Measurements from ENCODE around the gene SLCO3A1. TPM values are rescaled to one million over a fixed set of nuclear protein-coding genes. Genes with fewer than 3 reads are reported as not detected.

The SLCO3A1 gene
- total RNA-seq, 1 experiment from 2014 or later = 5.1 TPM

DNA sequence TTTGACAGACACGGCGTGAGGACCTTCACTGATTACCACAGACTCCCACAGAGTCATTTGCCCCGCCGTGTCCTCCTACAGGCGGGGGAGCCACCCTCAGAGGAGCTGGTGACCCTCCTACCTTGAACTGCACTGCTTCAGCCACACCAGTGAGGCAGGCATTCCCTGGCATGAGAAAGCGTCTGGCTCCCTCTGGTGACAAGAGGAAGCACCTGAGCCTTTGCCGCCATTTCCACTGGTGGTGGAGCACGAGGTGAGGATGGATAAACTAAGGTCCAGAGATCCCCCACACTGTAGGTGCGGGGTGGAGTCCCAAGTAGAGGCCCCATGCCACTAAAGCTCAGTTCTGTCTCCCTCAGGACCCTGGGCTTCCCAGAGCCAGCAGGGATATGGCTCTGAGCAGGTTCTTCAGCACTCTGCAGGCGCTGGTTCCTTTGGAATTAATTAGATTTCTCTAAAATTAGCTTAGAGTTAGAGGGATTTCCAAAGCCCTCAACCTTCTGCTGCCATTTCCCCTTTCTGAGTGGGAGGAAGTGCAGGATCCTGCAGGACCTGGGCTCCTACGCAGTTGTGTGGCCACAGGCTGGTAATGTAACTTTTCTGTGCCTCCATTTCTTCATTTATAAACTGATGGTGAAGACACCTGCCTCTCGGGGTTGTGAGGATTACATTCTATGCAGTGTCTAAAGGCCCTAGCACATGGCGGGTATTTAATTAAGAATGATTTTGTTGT, 224.0 kb downstream of the SLCO3A1 start:
- ChIA-PET POLR2A (no interaction called here), CTCF (interaction anchor here (1.0 to 3.7 kb wide), 5 partner anchors 11 to 779 kb away, joined by 3 to 22 read pairs (median 12); no protein-coding TSS in a partner anchor)

More for the DNA sequence above, 224.0 kb downstream of the SLCO3A1 start:
- Histone ChIP-seq H3K27ac (ENCODE audit: low read depth, low read length) (no peak overlapping the region), H3K4me2 (ENCODE audit: low read length) (no peak overlapping the region), H3K4me1 (ENCODE audit: control insufficient read depth in 1 of 2, insufficient read depth in 2 of 2, low read length in 2 of 2) (no peaks in the 10 kb centered on the region; a peak in 1 of 4 replicates), H3K9me3 (ENCODE audit: control insufficient read depth in 1 of 2, insufficient read depth in 1 of 2, low read depth in 1 of 2, low read length in 2 of 2) (no peaks in the 10 kb centered on the region), H3K36me3 (ENCODE audit: control insufficient read depth in 1 of 2, insufficient read depth in 2 of 2, low read length in 2 of 2) (no peaks in the 10 kb centered on the region), H2AFZ (ENCODE audit: low read depth, low read length, poor library complexity, severe bottlenecking) (no peak overlapping the region), H3K9me2 (ENCODE audit: insufficient read depth) (no peaks in the 10 kb centered on the region), H4K20me1 (ENCODE audit: insufficient read depth) (no peaks in the 10 kb centered on the region), H3K4me3 (replicated peaks in 1 of 2; ENCODE audit: low read depth in 1 of 2, low read length in 2 of 2) (no peak overlapping the region), H3K79me2 (ENCODE audit: insufficient read depth, low read length) (no peaks in the 10 kb centered on the region), H3K27me3 (ENCODE audit: insufficient read depth, low read length) (no peaks in the 10 kb centered on the region), H3K9ac (ENCODE audit: low read length) (no peak overlapping the region)
- no TSS peak for BruUV-seq (replicated peaks)
- intact Hi-C loops (cut with micrococcal nuclease) = loop anchor here (1.0 to 5.0 kb wide), 4 partner anchors 190 to 775 kb away; no protein-coding TSS in a partner anchor
- peak; percentile 54 for DNase-seq (ENCODE audit: low read depth, low spot score)
- ATAC-seq = peak; percentile 86
- RAD21 ChIA-PET (ENCODE audit: low non-redundant PET in 1 of 2, low total read pairs in 2 of 2, uncharacterized antibody in 2 of 2, unreplicated experiment in 2 of 2) = interaction anchor here (0.8 to 1.2 kb wide), 3 partner anchors 225 to 371 kb away, joined by 3 to 4 read pairs (median 4); no protein-coding TSS in a partner anchor
- TF ChIP-seq, protein P1, sequence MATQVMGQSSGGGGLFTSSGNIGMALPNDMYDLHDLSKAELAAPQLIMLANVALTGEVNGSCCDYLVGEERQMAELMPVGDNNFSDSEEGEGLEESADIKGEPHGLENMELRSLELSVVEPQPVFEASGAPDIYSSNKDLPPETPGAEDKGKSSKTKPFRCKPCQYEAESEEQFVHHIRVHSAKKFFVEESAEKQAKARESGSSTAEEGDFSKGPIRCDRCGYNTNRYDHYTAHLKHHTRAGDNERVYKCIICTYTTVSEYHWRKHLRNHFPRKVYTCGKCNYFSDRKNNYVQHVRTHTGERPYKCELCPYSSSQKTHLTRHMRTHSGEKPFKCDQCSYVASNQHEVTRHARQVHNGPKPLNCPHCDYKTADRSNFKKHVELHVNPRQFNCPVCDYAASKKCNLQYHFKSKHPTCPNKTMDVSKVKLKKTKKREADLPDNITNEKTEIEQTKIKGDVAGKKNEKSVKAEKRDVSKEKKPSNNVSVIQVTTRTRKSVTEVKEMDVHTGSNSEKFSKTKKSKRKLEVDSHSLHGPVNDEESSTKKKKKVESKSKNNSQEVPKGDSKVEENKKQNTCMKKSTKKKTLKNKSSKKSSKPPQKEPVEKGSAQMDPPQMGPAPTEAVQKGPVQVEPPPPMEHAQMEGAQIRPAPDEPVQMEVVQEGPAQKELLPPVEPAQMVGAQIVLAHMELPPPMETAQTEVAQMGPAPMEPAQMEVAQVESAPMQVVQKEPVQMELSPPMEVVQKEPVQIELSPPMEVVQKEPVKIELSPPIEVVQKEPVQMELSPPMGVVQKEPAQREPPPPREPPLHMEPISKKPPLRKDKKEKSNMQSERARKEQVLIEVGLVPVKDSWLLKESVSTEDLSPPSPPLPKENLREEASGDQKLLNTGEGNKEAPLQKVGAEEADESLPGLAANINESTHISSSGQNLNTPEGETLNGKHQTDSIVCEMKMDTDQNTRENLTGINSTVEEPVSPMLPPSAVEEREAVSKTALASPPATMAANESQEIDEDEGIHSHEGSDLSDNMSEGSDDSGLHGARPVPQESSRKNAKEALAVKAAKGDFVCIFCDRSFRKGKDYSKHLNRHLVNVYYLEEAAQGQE (IDR thresholded peaks at IDR 0.05; ENCODE audit: low read depth) = no peak
- TF ChIP-seq JUND (IDR thresholded peaks at IDR 0.05) (no peak), RAD21 (IDR thresholded peaks at IDR 0.05; ENCODE audit: low read depth) (peak; percentile 96), YY1 (IDR thresholded peaks at IDR 0.05; ENCODE audit: extremely low read depth, insufficient replicate concordance, low read depth, low read length) (peak; percentile 78), ELF1 (IDR thresholded peaks at IDR 0.05; ENCODE audit: borderline replicate concordance, low read depth) (no peak), SIN3A (IDR thresholded peaks at IDR 0.05; ENCODE audit: low read depth) (no peak), POLR2A (IDR thresholded peaks at IDR 0.05; ENCODE audit: borderline replicate concordance, extremely low read depth, insufficient read depth, insufficient read length) (no peak)
- TF ChIP-seq, protein P2, sequence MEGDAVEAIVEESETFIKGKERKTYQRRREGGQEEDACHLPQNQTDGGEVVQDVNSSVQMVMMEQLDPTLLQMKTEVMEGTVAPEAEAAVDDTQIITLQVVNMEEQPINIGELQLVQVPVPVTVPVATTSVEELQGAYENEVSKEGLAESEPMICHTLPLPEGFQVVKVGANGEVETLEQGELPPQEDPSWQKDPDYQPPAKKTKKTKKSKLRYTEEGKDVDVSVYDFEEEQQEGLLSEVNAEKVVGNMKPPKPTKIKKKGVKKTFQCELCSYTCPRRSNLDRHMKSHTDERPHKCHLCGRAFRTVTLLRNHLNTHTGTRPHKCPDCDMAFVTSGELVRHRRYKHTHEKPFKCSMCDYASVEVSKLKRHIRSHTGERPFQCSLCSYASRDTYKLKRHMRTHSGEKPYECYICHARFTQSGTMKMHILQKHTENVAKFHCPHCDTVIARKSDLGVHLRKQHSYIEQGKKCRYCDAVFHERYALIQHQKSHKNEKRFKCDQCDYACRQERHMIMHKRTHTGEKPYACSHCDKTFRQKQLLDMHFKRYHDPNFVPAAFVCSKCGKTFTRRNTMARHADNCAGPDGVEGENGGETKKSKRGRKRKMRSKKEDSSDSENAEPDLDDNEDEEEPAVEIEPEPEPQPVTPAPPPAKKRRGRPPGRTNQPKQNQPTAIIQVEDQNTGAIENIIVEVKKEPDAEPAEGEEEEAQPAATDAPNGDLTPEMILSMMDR (IDR thresholded peaks at IDR 0.05 in 2 of 3, conservative IDR thresholded peaks at IDR 0.05 in 1 of 3; ENCODE audit: borderline replicate concordance in 1 of 3, insufficient read depth in 1 of 3, low read depth in 2 of 3, low read length in 2 of 3) = peak; percentile 71 to 86 (median 76)
- TF ChIP-seq, protein P3, sequence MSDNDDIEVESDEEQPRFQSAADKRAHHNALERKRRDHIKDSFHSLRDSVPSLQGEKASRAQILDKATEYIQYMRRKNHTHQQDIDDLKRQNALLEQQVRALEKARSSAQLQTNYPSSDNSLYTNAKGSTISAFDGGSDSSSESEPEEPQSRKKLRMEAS (IDR thresholded peaks at IDR 0.05) = peak; percentile 91

Measured in HCT116 (cell line).